ENCODE data around the gene MYH10.

DNA sequence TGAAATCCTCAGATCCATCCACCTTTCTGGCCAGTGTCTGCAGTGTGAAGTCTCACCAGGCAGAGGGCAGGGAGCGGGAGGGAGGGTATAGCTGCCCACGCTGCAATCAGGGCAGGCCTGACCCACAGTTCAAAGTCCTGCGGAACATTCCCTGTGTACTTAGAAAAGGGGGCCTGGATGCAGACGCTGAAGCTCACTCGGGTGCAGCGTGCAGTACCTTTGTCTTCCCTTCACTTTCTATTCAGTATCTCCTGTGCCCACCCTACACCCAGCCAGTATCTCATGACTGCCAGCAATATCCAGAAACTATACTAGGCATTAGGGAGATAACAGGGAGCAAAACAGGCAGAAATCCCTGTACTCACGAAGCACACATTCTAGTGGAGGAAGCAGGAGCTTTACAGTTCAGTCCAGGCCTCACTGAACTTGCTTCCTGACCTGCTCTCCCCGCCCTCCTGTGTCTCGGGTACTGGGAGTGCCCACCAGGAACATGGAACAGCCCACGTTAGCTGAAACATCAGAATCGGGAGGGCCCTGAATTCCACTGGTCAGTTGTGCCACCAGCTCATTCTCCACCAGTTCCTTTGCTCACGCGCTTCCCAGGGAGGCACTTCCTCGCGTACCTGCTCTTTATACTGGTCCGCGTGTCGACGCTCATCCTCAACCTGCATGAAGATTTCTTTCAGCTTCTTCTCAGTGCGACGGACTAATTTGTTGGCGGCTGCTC is 152.6 kb downstream of the MYH10 start:
- TF ChIP-seq, protein P1, sequence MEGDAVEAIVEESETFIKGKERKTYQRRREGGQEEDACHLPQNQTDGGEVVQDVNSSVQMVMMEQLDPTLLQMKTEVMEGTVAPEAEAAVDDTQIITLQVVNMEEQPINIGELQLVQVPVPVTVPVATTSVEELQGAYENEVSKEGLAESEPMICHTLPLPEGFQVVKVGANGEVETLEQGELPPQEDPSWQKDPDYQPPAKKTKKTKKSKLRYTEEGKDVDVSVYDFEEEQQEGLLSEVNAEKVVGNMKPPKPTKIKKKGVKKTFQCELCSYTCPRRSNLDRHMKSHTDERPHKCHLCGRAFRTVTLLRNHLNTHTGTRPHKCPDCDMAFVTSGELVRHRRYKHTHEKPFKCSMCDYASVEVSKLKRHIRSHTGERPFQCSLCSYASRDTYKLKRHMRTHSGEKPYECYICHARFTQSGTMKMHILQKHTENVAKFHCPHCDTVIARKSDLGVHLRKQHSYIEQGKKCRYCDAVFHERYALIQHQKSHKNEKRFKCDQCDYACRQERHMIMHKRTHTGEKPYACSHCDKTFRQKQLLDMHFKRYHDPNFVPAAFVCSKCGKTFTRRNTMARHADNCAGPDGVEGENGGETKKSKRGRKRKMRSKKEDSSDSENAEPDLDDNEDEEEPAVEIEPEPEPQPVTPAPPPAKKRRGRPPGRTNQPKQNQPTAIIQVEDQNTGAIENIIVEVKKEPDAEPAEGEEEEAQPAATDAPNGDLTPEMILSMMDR (IDR thresholded peaks at IDR 0.05; ENCODE audit: low read depth, low read length, missing input control): no peak
- TF ChIP-seq RXRA (IDR thresholded peaks at IDR 0.05) (peak; percentile 87 to 91), TAF1 (conservative IDR thresholded peaks at IDR 0.05) (no peak)

Data from liver (tissue), 3 donors.